ENCODE measurements around the gene HIPK1.

DNA sequence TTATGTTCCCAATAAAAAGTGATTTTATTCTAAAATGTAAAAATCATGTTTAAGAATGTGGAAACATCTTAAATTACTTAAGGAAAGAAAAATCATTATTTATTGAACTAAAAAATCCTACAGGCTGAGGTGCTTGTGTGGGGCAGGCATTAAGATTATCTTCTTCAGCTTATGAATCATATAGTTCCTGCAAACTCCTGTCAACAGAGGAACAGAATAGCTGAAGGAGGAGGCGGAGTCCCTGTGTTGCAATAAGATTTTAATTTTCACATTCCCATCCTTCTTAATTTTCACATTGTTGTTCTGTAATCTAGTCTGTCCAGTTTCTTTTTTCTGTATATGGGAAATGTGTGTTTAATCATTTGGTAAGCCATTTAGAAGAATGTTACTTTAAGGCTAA lies 29.6 kb downstream of the HIPK1 start:
- no peak for TF ChIP-seq GATA2 (IDR thresholded peaks at IDR 0.05; ENCODE audit: low read depth, low read length)
- no peak for TF ChIP-seq GATA3 (IDR thresholded peaks at IDR 0.05; ENCODE audit: low read depth, low read length)

All from SH-SY5Y (cell line).